NCI-H1092 (cell line): ENCODE results near the gene RAB12.

ENCODE experiments used
- DNase-seq: peaks from one replicate; lab custom pipeline; 2025; lab: John Stamatoyannopoulos, UW

Gene RAB12

DNA sequence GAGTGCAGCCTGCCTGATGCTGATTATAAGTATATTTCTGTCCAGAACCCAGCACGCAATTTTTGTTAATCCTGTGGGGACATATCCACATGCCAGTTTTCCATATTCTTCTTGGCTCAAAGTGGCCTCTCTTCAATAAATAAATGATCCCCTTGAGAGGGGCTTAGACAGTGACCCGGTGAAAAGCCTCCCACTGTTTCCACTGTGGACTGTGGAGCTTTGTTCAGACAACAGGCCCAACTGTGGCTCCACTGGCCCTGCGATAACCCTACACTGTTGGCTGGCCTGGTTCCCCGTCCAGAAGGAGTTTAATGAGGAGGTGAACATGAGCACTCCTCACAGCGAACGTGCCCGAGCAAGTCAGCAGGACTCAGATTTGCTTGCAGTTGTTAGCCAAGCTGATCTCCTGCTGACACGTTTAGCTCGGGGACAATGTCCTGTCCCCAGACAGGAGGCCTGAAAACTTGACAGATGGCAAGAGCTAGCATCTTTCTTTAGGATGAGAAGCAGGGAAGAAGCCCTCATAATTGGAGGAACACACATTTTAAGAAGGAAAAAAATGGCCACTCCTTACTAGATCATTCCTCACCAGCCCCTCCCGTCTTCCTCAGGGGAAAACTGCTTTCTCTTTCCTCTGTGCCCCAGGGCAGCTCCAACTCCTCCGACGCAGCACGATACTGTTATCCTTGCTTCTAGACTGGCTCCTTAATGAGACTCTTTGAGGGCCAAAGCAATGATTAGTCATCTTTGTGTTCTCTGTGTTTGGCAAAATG lies 76.1 kb downstream of the RAB12 start:
- DNase-seq: no peak

DNA sequence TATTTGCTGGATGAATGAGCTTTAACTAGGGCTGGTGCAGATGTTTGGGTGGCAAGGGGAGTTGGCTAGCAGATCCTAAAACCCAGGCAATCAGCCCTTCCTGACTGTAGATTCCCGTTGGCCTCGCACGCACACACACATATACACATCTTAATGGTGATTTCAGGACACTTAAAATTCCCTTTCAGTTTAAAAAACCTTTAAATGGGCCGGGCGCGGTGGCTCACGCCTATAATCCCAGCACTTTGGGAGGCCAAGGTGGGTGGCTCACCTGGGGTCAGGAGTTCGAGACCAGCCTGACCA lies 76.6 kb downstream of the RAB12 start:
- DNase-seq: no peak

DNA sequence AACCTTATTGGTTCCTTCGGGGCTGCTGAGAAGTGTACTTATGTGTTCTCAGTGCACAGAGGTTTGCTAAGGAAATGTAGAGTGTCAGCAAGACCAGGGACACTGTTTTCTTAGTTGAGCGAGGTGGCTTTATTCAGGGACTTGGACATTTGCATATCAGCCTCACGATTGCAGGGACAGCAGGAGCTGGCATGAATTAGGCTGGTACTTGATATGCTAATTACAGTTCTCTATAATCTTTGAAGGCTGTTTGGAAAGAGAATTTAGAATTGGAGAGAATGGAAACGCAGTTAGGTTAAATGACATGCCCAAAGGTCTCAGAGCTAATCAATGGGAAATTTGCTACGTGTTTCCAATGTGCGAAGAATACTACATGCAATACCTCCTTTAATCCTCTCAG lies 77.4 kb downstream of the RAB12 start:
- DNase-seq: no peak

DNA sequence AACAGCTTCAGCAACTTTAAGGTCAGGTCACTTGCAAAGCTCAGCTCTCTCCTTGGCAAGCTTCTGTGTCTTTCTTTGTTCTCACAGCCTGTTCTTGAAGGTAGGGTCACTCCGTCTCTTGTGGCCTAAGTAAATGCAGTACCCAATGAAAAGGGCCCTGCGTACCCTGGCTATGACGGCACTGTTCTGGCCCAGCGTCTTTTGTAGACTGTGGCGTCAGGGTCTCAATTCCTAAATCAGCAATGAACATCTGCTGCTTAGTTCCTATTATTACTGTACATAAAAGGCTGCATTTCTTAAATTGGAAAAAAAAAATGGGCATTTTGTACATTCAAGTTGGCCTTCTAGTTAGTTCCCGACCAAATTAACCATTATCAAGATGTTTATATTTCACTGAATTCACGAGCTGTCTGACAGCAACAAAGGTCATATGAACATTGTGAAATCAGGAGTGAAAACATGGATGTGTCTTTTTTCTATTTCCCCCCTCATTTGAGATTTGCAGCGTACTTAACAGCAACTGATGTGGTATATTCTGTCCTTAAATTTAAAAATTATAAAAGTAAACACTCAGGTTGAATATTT lies 79.1 kb downstream of the RAB12 start:
- DNase-seq: no peak

DNA sequence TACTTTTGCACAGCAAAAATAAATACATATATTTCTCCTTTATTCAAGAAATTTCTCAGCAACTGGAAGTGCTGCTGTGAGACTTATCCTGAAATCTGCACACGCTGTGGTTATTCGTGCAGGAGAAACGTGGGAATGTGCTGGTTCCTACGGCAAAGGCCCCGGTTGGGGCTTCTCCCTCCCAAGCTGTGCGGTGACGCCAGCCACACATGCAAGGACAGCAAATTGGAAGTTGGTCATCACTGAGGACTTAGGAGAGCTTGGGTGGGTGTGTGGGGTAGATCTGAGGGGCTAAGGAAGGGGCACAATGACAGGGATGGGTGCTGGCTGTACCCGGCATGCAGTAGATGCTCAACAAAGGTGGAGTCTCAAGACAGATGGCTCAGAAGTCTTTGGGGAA lies 79.6 kb downstream of the RAB12 start:
- no peak for DNase-seq
